ENCODE results near the gene SDR39U1.
"Not testable (repeated sequence)": the region's sequence is repeated elsewhere in the genome, so short reads cannot be mapped to it uniquely, and the experiment has no call there.

The SDR39U1 gene

DNA sequence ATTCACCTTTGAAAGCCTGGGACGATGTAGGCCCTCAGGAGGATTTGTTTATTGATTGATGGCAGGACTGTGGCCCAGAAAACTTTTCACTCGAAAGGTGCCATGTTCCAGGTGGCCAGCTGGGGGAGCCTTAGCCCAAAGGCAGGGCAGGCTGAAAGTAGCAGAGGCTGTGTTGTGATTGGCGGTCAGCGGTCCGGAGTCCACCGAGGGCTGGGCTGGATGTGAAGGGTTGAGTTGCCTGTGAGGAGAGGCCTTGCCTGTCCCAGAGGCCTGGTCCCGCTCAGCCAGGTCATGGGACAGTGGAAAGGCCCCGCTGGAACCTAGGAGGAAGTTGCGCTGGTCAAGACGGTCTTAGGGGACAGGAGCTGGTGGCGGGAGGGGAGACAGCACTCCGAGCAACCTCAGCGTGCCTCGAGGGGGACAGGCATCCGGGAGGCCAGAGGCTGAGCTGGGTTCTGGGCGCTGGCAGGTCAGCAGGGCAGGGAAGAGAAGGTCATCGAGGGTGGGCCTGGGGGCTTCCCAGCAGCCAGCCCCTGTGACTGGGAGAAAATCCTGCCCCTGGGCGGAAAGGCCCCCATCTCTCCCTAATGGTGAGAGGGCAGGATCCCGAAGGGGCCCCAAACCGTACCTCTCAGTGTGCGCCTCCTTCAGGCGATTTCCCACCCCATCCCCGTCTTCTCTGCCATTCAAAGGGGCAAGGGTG lies 39.2 kb upstream of the SDR39U1 start:
- Histone ChIP-seq H3K9me2 (replicated peaks; ENCODE audit: insufficient read depth, low read length) (no peaks in the 10 kb centered on the region), H3K79me2 (ENCODE audit: low read length) (no peaks in the 10 kb centered on the region), H2AFZ (ENCODE audit: low read length) (no peak overlapping the region), H3K4me1 (ENCODE audit: low read length) (no peaks in the 10 kb centered on the region), H3K36me3 (replicated peaks; ENCODE audit: insufficient read depth, low read length) (no peaks in the 10 kb centered on the region), H3F3A (ENCODE audit: insufficient read depth, low read length) (no peaks in the 10 kb centered on the region), H3K9me3 (replicated peaks; ENCODE audit: insufficient read depth, low read length) (no peaks in the 10 kb centered on the region), H3K4me3 (ENCODE audit: low read length) (no peak overlapping the region), H3K27ac (ENCODE audit: low read length) (no peak overlapping the region), H3K9ac (ENCODE audit: low read length) (no peak overlapping the region), H4K20me1 (ENCODE audit: insufficient read depth, low read length) (no peaks in the 10 kb centered on the region), H3K4me2 (ENCODE audit: low read depth, low read length) (peak overlapping the region; percentile 21; the same call in 1 of the 2 replicates), H3K27me3 (replicated peaks; ENCODE audit: insufficient read depth, low read length) (no peaks in the 10 kb centered on the region)
- peak; percentile 29 for DNase-seq
- TF ChIP-seq, protein P1, sequence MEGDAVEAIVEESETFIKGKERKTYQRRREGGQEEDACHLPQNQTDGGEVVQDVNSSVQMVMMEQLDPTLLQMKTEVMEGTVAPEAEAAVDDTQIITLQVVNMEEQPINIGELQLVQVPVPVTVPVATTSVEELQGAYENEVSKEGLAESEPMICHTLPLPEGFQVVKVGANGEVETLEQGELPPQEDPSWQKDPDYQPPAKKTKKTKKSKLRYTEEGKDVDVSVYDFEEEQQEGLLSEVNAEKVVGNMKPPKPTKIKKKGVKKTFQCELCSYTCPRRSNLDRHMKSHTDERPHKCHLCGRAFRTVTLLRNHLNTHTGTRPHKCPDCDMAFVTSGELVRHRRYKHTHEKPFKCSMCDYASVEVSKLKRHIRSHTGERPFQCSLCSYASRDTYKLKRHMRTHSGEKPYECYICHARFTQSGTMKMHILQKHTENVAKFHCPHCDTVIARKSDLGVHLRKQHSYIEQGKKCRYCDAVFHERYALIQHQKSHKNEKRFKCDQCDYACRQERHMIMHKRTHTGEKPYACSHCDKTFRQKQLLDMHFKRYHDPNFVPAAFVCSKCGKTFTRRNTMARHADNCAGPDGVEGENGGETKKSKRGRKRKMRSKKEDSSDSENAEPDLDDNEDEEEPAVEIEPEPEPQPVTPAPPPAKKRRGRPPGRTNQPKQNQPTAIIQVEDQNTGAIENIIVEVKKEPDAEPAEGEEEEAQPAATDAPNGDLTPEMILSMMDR (IDR thresholded peaks at IDR 0.05; ENCODE audit: low read length) = peak; percentile 70
- no peak for TF ChIP-seq EZH2phosphoT487 (IDR thresholded peaks at IDR 0.05; ENCODE audit: low read length)

DNA sequence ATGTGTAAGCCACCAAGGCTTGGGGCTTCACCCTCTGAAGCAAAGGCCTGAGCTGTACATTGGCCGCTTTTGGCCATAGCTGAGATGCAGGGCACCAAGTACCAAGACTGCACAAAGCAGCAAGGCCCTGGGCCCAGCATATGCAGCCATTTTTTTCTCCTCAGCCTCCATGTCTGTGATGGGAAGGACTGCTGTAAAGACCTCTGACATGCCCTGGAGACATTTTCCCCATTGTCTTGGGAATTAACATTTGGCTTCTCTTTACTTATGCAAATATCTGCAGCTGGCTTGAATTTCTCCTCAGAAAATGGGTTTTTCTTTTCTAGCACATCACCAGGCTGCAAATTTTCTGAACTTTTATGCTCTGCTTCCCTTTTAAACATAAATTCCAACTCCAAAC lies 37.4 kb upstream of the SDR39U1 start:
- H3K9ac ChIP-seq (ENCODE audit: low read length); H3K4me2 ChIP-seq (ENCODE audit: low read depth, low read length); H3K9me3 ChIP-seq (replicated peaks; ENCODE audit: insufficient read depth, low read length); H3K27ac ChIP-seq (ENCODE audit: low read length); H3K36me3 ChIP-seq (replicated peaks; ENCODE audit: insufficient read depth, low read length); H3K9me2 ChIP-seq (replicated peaks; ENCODE audit: insufficient read depth, low read length); H3F3A ChIP-seq (ENCODE audit: insufficient read depth, low read length); H2AFZ ChIP-seq (ENCODE audit: low read length); H3K79me2 ChIP-seq (ENCODE audit: low read length); H4K20me1 ChIP-seq (ENCODE audit: insufficient read depth, low read length); DNase-seq; H3K4me1 ChIP-seq (ENCODE audit: low read length); H3K4me3 ChIP-seq (ENCODE audit: low read length); H3K27me3 ChIP-seq (replicated peaks; ENCODE audit: insufficient read depth, low read length): not testable (repeated sequence)

DNA sequence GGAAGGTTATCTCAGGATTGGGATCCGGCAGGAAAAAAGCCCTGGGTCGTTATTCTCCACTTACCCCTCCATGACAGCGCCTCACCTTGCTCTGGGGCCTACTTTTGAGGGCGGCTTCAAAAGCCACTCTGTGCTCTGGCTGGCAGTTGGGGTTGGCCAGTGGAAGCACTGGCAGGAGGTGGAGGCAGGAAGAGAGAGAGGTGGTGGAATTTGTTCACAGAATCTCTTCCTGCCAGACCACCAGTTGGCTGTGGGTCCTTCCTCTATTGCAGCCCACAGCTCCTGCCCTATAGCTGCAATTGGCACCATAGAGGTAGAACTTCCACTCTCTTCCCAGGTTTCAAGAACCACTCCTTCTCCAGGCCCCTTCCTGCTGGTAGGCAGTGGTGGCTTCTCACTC lies 32.7 kb upstream of the SDR39U1 start:
- Histone ChIP-seq H3K9ac (ENCODE audit: low read length) (no peak overlapping the region), H3K27ac (ENCODE audit: low read length) (no peak overlapping the region), H3K9me3 (replicated peaks; ENCODE audit: insufficient read depth, low read length) (no peaks in the 10 kb centered on the region), H3K4me2 (ENCODE audit: low read depth, low read length) (no peak overlapping the region), H3K27me3 (replicated peaks; ENCODE audit: insufficient read depth, low read length) (no peaks in the 10 kb centered on the region), H3K4me3 (ENCODE audit: low read length) (no peak overlapping the region), H3K36me3 (replicated peaks; ENCODE audit: insufficient read depth, low read length) (no peaks in the 10 kb centered on the region), H2AFZ (ENCODE audit: low read length) (no peak overlapping the region), H3K4me1 (ENCODE audit: low read length) (no peaks in the 10 kb centered on the region), H3F3A (ENCODE audit: insufficient read depth, low read length) (no peaks in the 10 kb centered on the region), H3K79me2 (ENCODE audit: low read length) (no peaks in the 10 kb centered on the region), H4K20me1 (ENCODE audit: insufficient read depth, low read length) (no peaks in the 10 kb centered on the region), H3K9me2 (replicated peaks; ENCODE audit: insufficient read depth, low read length) (no peaks in the 10 kb centered on the region)
- no peak for DNase-seq
- no peak for TF ChIP-seq EZH2 (optimal IDR thresholded peaks at IDR 0.05; ENCODE audit: low read depth, low read length)
- TF ChIP-seq, protein P1 (IDR thresholded peaks at IDR 0.05; ENCODE audit: low read length) = no peak
- TF ChIP-seq EZH2phosphoT487 (IDR thresholded peaks at IDR 0.05; ENCODE audit: low read length) = no peak

DNA sequence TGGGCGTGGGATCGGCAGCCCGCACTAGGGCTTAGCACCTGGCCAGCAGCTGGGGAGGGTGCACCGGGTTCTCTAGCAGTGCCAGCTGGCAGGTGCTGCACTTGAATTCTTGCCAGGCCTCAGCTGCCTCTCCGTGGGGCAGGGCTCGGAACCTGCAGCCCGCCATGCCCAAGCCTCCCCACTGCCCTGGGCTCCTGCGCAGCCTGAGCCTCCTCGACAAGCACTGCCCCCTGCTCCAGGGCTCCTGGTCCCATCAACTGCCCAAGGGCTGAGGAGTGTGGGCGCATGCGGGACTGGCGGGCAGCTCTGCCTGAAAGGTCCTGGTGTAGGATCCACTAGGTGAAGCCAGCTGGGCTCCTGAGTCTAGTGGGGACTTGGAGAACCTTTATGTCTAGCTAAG lies 30.6 kb upstream of the SDR39U1 start:
- Histone ChIP-seq H2AFZ (ENCODE audit: low read length) (no peak overlapping the region), H3K36me3 (replicated peaks; ENCODE audit: insufficient read depth, low read length) (no peaks in the 10 kb centered on the region), H3K79me2 (ENCODE audit: low read length) (no peaks in the 10 kb centered on the region), H3K27me3 (replicated peaks; ENCODE audit: insufficient read depth, low read length) (no peaks in the 10 kb centered on the region), H3K4me2 (ENCODE audit: low read depth, low read length) (no peak overlapping the region), H4K20me1 (ENCODE audit: insufficient read depth, low read length) (no peaks in the 10 kb centered on the region), H3K9me2 (replicated peaks; ENCODE audit: insufficient read depth, low read length) (no peaks in the 10 kb centered on the region), H3K27ac (ENCODE audit: low read length) (no peak overlapping the region), H3K9ac (ENCODE audit: low read length) (no peak overlapping the region), H3F3A (ENCODE audit: insufficient read depth, low read length) (no peaks in the 10 kb centered on the region), H3K4me1 (ENCODE audit: low read length) (no peaks in the 10 kb centered on the region), H3K9me3 (replicated peaks; ENCODE audit: insufficient read depth, low read length) (no peaks in the 10 kb centered on the region), H3K4me3 (ENCODE audit: low read length) (no peak overlapping the region)
- TF ChIP-seq EZH2phosphoT487 (IDR thresholded peaks at IDR 0.05; ENCODE audit: low read length) (no peak), EZH2 (optimal IDR thresholded peaks at IDR 0.05; ENCODE audit: low read depth, low read length) (no peak)
- TF ChIP-seq, protein P1 (IDR thresholded peaks at IDR 0.05; ENCODE audit: low read length) = no peak
- DNase-seq = no peak

DNA sequence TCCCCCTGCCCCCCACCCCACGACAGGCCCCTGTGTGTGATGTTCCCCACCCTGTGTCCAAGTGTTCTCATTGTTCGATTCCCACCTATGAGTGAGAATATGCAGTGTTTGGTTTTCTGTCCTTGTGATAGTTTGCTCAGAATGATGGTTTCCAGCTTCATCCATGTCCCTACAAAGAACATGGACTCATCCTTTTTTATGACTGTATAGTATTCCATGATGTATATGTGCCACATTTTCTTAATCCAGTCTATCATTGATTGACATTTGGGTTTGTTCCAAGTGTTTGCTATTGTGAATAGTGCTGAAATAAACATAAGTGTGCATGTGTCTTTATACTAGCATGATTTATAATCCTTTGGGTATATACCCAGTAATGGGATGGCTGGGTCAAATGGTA lies 27.9 kb upstream of the SDR39U1 start:
- DNase-seq; H3K9me2 ChIP-seq (replicated peaks; ENCODE audit: insufficient read depth, low read length); H3K79me2 ChIP-seq (ENCODE audit: low read length); H3K4me1 ChIP-seq (ENCODE audit: low read length); H3K9ac ChIP-seq (ENCODE audit: low read length); H3K4me3 ChIP-seq (ENCODE audit: low read length); H3K4me2 ChIP-seq (ENCODE audit: low read depth, low read length); H3K9me3 ChIP-seq (replicated peaks; ENCODE audit: insufficient read depth, low read length); H3F3A ChIP-seq (ENCODE audit: insufficient read depth, low read length); H3K36me3 ChIP-seq (replicated peaks; ENCODE audit: insufficient read depth, low read length); H3K27ac ChIP-seq (ENCODE audit: low read length); H2AFZ ChIP-seq (ENCODE audit: low read length); H3K27me3 ChIP-seq (replicated peaks; ENCODE audit: insufficient read depth, low read length); H4K20me1 ChIP-seq (ENCODE audit: insufficient read depth, low read length): not testable (repeated sequence)
